Keratinocyte (primary cell): ENCODE data around the gene ITGAE. TPM values are rescaled to one million over a fixed set of nuclear protein-coding genes. Genes with fewer than 3 reads are reported as not detected.

ENCODE experiments used
- DNase-seq: peaks from one replicate; pipeline ENCODE4 v3.0.0-alpha.2; 2011; ENCODE audit warnings: low read depth, missing footprints, low spot score
- FAIRE-seq: peaks from 2 replicates; lab custom pipeline; 2011; peaks lifted over from hg19 to GRCh38; lab: Jason Lieb, UNC
- H2AFZ ChIP-seq: 2 replicates; pipeline ENCODE4 v1.6.0; 2012; ENCODE audit warnings: low read length, control low read depth, inconsistent platforms; ENCODE audit not compliant: control insufficient read depth
- H3K27ac ChIP-seq: 2 replicates; pipeline ENCODE4 v1.5.1; 2011; ENCODE audit warnings: low read length; ENCODE audit not compliant: control insufficient read depth, insufficient read depth
- H3K27me3 ChIP-seq: 3 replicates; pipeline ENCODE4 v1.6.0; 2011; ENCODE audit warnings: low read length; ENCODE audit not compliant: control insufficient read depth, insufficient read depth; ENCODE audit errors: extremely low read depth
- H3K36me3 ChIP-seq, 2 experiments: 2 replicates in 1 of 2; 3 replicates in 1 of 2; pipeline ENCODE4 v1.5.1; 2011; ENCODE audit warnings: low read length in 2 of 2, mild to moderate bottlenecking in 1 of 2; ENCODE audit not compliant: control insufficient read depth in 2 of 2, insufficient read depth in 2 of 2; ENCODE audit errors: extremely low read depth in 1 of 2
- H3K4me1 ChIP-seq: 3 replicates; pipeline ENCODE4 v1.5.1; 2011; ENCODE audit warnings: low read length; ENCODE audit not compliant: control insufficient read depth, insufficient read depth; ENCODE audit errors: extremely low read depth
- H3K4me2 ChIP-seq: 3 replicates; pipeline ENCODE4 v1.6.0; 2011; ENCODE audit warnings: low read depth, low read length; ENCODE audit not compliant: control insufficient read depth, insufficient read depth; ENCODE audit errors: extremely low read depth
- H3K4me3 ChIP-seq, 3 experiments: fragments of 200-600 bp in 1 of 3; sonication (generic) in 1 of 3; 2 replicates in 2 of 3; 3 replicates in 1 of 3; pipeline ENCODE4 v1.5.1; 2011 to 2016; ENCODE audit warnings: low read length in 3 of 3, mild to moderate bottlenecking in 3 of 3, control low read depth in 2 of 3, inconsistent platforms in 1 of 3, low read depth in 1 of 3, mixed read lengths in 1 of 3, mixed run types in 1 of 3, moderate library complexity in 1 of 3; ENCODE audit not compliant: control insufficient read depth in 2 of 3, insufficient read depth in 2 of 3; ENCODE audit errors: extremely low read depth in 1 of 3
- H3K79me2 ChIP-seq: 2 replicates; pipeline ENCODE4 v1.6.0; 2012; ENCODE audit warnings: low read length; ENCODE audit not compliant: control insufficient read depth, insufficient read depth
- H3K9ac ChIP-seq: 3 replicates; pipeline ENCODE4 v1.6.0; 2011; ENCODE audit warnings: low read length; ENCODE audit not compliant: control insufficient read depth, insufficient read depth; ENCODE audit errors: extremely low read depth
- H3K9me1 ChIP-seq: 3 replicates; pipeline ENCODE4 v1.6.0; 2011; ENCODE audit warnings: low read length; ENCODE audit not compliant: control insufficient read depth, insufficient read depth; ENCODE audit errors: extremely low read depth
- H3K9me3 ChIP-seq: 2 replicates; pipeline ENCODE4 v1.5.1; 2012; ENCODE audit warnings: low read depth, low read length; ENCODE audit not compliant: control insufficient read depth
- H4K20me1 ChIP-seq: 3 replicates; pipeline ENCODE4 v1.6.0; 2011; ENCODE audit warnings: low read length; ENCODE audit not compliant: control insufficient read depth, insufficient read depth; ENCODE audit errors: extremely low read depth
- EZH2 ChIP-seq: IDR thresholded peaks from one replicate; pipeline ENCODE4 v1.6.1; 2012; ENCODE audit warnings: inconsistent platforms, mild to moderate bottlenecking, low read length, moderate library complexity
- dilution Hi-C: fragments of 300-500 bp; cut with MboI; formaldehyde crosslinking; loops from one replicate; pipeline ENCODE4 v1.7.0; 2020; ENCODE audit warnings: low sequenced_read_pairs; ENCODE audit not compliant: extremely low pct_ligation_motif_present
- polyA plus RNA-seq, 5 experiments: library from polyadenylated mRNA; depleted of rRNA in 3 of 5; stranded (reverse) in 3 of 5; stranded (forward) in 1 of 5; unstranded in 1 of 5; fragments of >200 nt; gene quantifications; 1 replicate in 1 of 5; 2 replicates in 3 of 5; 3 replicates in 1 of 5; pipeline versions ENCODE4 v1.2.1 to v1.2.3, GENCODE V29; 2011 to 2012; ENCODE audit warnings: missing spikeins in 2 of 5, low read depth in 1 of 5, low replicate concordance in 1 of 5
- TF ChIP-seq, protein P1 (sequence below), 3 experiments: IDR thresholded peaks in 1 of 3; conservative IDR thresholded peaks in 1 of 3; optimal IDR thresholded peaks in 1 of 3; 2 replicates in 2 of 3; 3 replicates in 1 of 3; pipeline versions ENCODE3 to v1.5.1; 2011; ENCODE audit warnings: low read length in 3 of 3, mild to moderate bottlenecking in 3 of 3, moderate library complexity in 2 of 3, control low read depth in 1 of 3, inconsistent platforms in 1 of 3; ENCODE audit not compliant: insufficient read depth in 2 of 3; ENCODE audit errors: extremely low read depth in 1 of 3

The ITGAE gene
- polyA plus RNA-seq, 1 donor (not counting 4 experiments of a cell fraction or from before 2014, with no cell fraction given) = 66.6 TPM

DNA sequence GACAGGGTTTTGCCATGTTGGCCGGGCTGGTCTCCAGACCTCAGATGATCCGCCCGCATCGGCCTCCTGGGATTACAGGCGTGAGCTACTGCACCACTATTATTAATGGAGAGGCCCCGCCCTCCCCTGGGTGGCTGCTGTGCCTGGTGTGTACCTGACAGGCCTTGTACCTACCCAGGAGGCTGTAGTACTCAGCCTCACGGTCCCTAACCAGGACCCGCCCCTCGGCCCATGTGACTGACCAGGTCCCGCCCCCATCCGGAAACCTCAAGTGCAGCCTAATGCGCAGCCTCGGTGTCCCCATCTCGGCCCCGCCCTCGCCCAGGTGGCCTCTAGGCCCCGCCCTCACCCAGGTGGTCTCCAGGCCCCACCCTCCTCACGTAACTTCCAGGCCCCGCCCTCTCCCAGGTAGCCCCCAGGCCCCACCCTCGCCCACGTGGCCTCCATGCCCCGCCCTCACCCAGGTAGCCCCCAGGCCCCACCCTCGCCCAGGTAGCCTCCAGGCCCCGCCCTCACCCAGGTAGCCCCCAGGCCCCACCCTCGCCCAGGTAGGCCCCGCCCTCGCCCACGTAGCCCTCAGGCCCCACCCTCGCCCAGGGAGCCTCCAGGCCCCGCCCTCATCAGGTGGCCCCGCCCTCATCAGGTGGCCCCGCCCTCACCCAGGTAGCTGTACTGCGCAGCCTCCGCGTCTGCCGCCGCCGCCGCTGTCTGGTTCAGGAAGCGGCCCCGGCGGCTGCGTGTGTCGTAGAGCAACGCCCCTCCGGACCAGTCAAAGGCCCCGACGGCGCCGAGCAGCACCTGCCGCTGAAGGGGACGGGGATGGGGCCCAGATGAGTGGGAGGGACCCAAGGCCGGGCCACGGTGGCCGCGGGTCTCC is 46.3 kb downstream of the ITGAE start:
- peak overlapping the region; percentile 70 for H3K4me2 ChIP-seq
- H4K20me1 ChIP-seq = no peaks in the 10 kb centered on the region
- H3K36me3 ChIP-seq = no peaks in the 10 kb centered on the region
- H3K9ac ChIP-seq = peak overlapping the region; percentile 73
- no peaks in the 10 kb centered on the region for H3K9me3 ChIP-seq
- no peaks in the 10 kb centered on the region for H3K27me3 ChIP-seq
- dilution Hi-C loops = no loop called here
- H3K79me2 ChIP-seq = no peaks in the 10 kb centered on the region
- DNase-seq (peak; percentile 99), FAIRE-seq (peak; percentile 96)
- TF ChIP-seq EZH2 = no peak
- TF ChIP-seq, protein P1, sequence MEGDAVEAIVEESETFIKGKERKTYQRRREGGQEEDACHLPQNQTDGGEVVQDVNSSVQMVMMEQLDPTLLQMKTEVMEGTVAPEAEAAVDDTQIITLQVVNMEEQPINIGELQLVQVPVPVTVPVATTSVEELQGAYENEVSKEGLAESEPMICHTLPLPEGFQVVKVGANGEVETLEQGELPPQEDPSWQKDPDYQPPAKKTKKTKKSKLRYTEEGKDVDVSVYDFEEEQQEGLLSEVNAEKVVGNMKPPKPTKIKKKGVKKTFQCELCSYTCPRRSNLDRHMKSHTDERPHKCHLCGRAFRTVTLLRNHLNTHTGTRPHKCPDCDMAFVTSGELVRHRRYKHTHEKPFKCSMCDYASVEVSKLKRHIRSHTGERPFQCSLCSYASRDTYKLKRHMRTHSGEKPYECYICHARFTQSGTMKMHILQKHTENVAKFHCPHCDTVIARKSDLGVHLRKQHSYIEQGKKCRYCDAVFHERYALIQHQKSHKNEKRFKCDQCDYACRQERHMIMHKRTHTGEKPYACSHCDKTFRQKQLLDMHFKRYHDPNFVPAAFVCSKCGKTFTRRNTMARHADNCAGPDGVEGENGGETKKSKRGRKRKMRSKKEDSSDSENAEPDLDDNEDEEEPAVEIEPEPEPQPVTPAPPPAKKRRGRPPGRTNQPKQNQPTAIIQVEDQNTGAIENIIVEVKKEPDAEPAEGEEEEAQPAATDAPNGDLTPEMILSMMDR (optimal IDR thresholded peaks at IDR 0.05 in 1 of 3, IDR thresholded peaks at IDR 0.05 in 1 of 3, conservative IDR thresholded peaks at IDR 0.05 in 1 of 3; ENCODE audit: extremely low read depth in 1 of 3, insufficient read depth in 2 of 3, low read length in 3 of 3) = no peak
- H3K4me3 ChIP-seq = peak overlapping the region; percentile 50 to 68 (median 66)
- H2AFZ ChIP-seq = peak overlapping the region; percentile 58
- H3K4me1 ChIP-seq = peaks cover 4% of the 10 kb centered on the region
- no peaks in the 10 kb centered on the region for H3K9me1 ChIP-seq
- H3K27ac ChIP-seq = peak overlapping the region; percentile 56

DNA sequence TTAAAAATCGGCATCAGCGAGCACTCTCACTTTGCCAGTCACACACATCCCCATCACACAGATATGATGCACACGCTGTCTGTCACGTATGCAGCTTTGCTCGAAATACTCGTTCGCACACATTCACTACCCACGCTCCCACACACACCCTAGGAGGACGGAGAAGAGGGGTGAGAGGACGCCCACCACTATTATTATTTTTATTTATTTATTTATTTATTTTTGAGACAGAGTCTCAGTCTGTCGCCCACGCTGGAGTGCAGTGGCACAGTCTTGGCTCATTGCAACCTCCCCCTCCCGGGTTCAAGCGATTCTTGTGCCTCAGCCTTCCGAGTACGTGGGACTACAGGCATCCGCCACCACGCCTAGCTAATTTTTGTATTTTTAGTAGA is 46.9 kb downstream of the ITGAE start:
- H2AFZ ChIP-seq = peak overlapping the region; percentile 66
- no peaks in the 10 kb centered on the region for H3K9me1 ChIP-seq
- FAIRE-seq = peak; percentile 41

More for the DNA sequence above, 46.9 kb downstream of the ITGAE start:
- H3K4me3 ChIP-seq = peak overlapping the region in 1 of 3 experiments; percentile 18
- no peaks in the 10 kb centered on the region for H3K27me3 ChIP-seq
- H3K9ac ChIP-seq = no peak overlapping the region
- H3K27ac ChIP-seq = no peak overlapping the region
- no peak for DNase-seq
- TF ChIP-seq, protein P1 (optimal IDR thresholded peaks at IDR 0.05 in 1 of 3, IDR thresholded peaks at IDR 0.05 in 1 of 3, conservative IDR thresholded peaks at IDR 0.05 in 1 of 3; ENCODE audit: extremely low read depth in 1 of 3, insufficient read depth in 2 of 3, low read length in 3 of 3) = no peak
- no peak for TF ChIP-seq EZH2
- H3K4me2 ChIP-seq = peak overlapping the region; percentile 56
- no peaks in the 10 kb centered on the region for H3K36me3 ChIP-seq
- no peaks in the 10 kb centered on the region for H3K9me3 ChIP-seq
- dilution Hi-C loops = no loop called here
- no peaks in the 10 kb centered on the region for H4K20me1 ChIP-seq
- no peaks in the 10 kb centered on the region for H3K79me2 ChIP-seq
- peaks cover 4% of the 10 kb centered on the region for H3K4me1 ChIP-seq
